Ovary (tissue), 9 donors: Measurements from ENCODE around the gene ANKRD42. TPM values are rescaled to one million over a fixed set of nuclear protein-coding genes. Genes with fewer than 3 reads are reported as not detected.

Experiments used
- DNase-seq, 5 donors: peaks; one replicate each; pipeline ENCODE4 v3.0.0-alpha.2; 2019 to 2020
- H3K27ac ChIP-seq, 2 donors: fragments of 200-600 bp; one replicate each; pipeline versions ENCODE4 v1.5.1 to v1.8.0; 2019 to 2022
- H3K27me3 ChIP-seq: fragments of 200-600 bp; one replicate; pipeline ENCODE4 v1.8.0; 2022
- H3K36me3 ChIP-seq: fragments of 200-600 bp; sonication (generic); one replicate; pipeline ENCODE4 v1.5.1; 2019
- H3K4me1 ChIP-seq: one replicate; pipeline ENCODE4 v1.8.1; 2013; ENCODE audit warnings: mild to moderate bottlenecking, moderate library complexity; ENCODE audit not compliant: insufficient read depth
- H3K4me3 ChIP-seq: fragments of 200-600 bp; sonication (generic); one replicate; pipeline ENCODE4 v1.5.1; 2017
- H3K9me3 ChIP-seq, 2 donors: fragments of 200-600 bp in 1 of 2; sonication (generic) in 1 of 2; one replicate each; pipeline versions ENCODE4 v1.5.1 to v1.8.1; 2013 to 2019; ENCODE audit warnings: mild to moderate bottlenecking in 1 of 2, moderate library complexity in 1 of 2
- CTCF ChIP-seq, 3 donors: fragments of 450-650 bp in 2 of 3; fragments of 200-600 bp in 1 of 3; IDR thresholded peaks; one replicate each; pipeline versions ENCODE4 v1.5.1 to v1.8.0; 2016 to 2022; ENCODE audit warnings: antibody characterized with exemption in 3 of 3, mild to moderate bottlenecking in 1 of 3
- EP300 ChIP-seq: sonication (generic); formaldehyde crosslinking; IDR thresholded peaks from one replicate; pipeline ENCODE4 v1.6.1; 2017; ENCODE audit warnings: antibody characterized with exemption
- POLR2A ChIP-seq: fragments of 450-650 bp; IDR thresholded peaks from one replicate; pipeline ENCODE4 v1.6.1; 2017; ENCODE audit warnings: antibody characterized with exemption, mild to moderate bottlenecking, moderate library complexity
- WGBS, 3 donors: extraction: QIAGEN DNeasy Blood & Tissue Kit in 1 of 3; methylation state at CpG; one replicate each; pipeline versions ENCODE4 v1.1.5 to v1.1.7; 2013 to 2017; 5-methylcytosine and 5-hydroxymethylcytosine counted together
- intact Hi-C, 4 donors: fragments of 100-400 bp; cut with DNase I; formaldehyde crosslinking; loops; one replicate each; pipeline versions ENCODE4 v1.11.0 to v1.15.1; 2022 to 2023
- polyA plus RNA-seq, 2 donors: library from polyadenylated mRNA; stranded (reverse); fragments of 200-250 nt in 1 of 2; fragments of 350-450 nt in 1 of 2; fragmentation: Illumina TruSeq in 1 of 2; extraction: RNeasy Lipid Tissue Mini Kit (QIAGEN cat#74804) in 1 of 2; gene quantifications; one replicate each; pipeline ENCODE4 v1.2.3, GENCODE V29; 2013 to 2014
- small RNA-seq: library from RNA; depleted of rRNA; stranded (forward); fragments of <200 nt; gene quantifications from one replicate; pipeline ENCODE3, GENCODE V24; 2016
- total RNA-seq, 7 donors: library from RNA; depleted of rRNA in 2 of 7; stranded (reverse); fragments of >200 nt in 2 of 7; fragmentation: NEBNext Ultra II Directional in 3 of 7; extraction: Animal tissue kit (Norgen Biotek cat#: 25700) in 3 of 7; gene quantifications; one replicate each; pipeline versions ENCODE4 v1.1.0 to v1.2.4, GENCODE V29; 2016 to 2023
- donor health status: DM: no; HTN: no; CAD: no; lungs with moderate emphysema.
- donor health status: DM: no; HTN: no; CAD: no.
- donor health status: Bipolar disorder and iron deficiency.
- donor health status: DM: yes; HTN: yes; CAD: no.
- donor health status: DM: no; HTN: no; CAD: no.
- donor health status: DM: yes; HTN: yes; CAD: no.

ANKRD42 gene
- total and polyA plus RNA-seq, 9 donors: 5.6 to 21.7 (median 14.0) TPM

GRCh38 chr11:83287631-83288030, 94.1 kb downstream of the ANKRD42 start:
- no peak for DNase-seq

GRCh38 chr11:83292709-83293456, 99.4 kb downstream of the ANKRD42 start:
- Histone ChIP-seq H3K27ac (no peak overlapping the region), H3K9me3 (no peaks in the 10 kb centered on the region), H3K4me3 (no peak overlapping the region), H3K36me3 (no peaks in the 10 kb centered on the region), H3K4me1 (no peaks in the 10 kb centered on the region), H3K27me3 (no peaks in the 10 kb centered on the region)
- peak; percentile 8 to 43 (median 22) for TF ChIP-seq CTCF (IDR thresholded peaks at IDR 0.05)
- no peak for TF ChIP-seq POLR2A
- intact Hi-C loops: loop anchor here (5.0 to 10.0 kb wide), 4 partner anchors 432 to 532 kb away; no protein-coding TSS in a partner anchor
- 43 to 49% (median 43%) methylated on average over 7 of the region's 7 CpGs for WGBS, 3 donors
- peak in 1 of 5 donors; percentile 25 for DNase-seq

More at GRCh38 chr11:83287631-83288030, 94.1 kb downstream of the ANKRD42 start:
- peaks cover 2% of the 10 kb centered on the region for H3K4me1 ChIP-seq
- WGBS, 3 donors: 94 to 99% (median 96%) methylated on average over 6 of the region's 6 CpGs
- intact Hi-C loops: no loop called here
- no peaks in the 10 kb centered on the region for H3K9me3 ChIP-seq
- H3K36me3 ChIP-seq: no peaks in the 10 kb centered on the region
- TF ChIP-seq EP300 (no peak), POLR2A (no peak), CTCF (IDR thresholded peaks at IDR 0.05) (no peak)
- no peaks in the 10 kb centered on the region for H3K27me3 ChIP-seq
- H3K4me3 ChIP-seq: no peak overlapping the region
- H3K27ac ChIP-seq: no peak overlapping the region

GRCh38 chr11:83293457-83293774, 99.9 kb downstream of the ANKRD42 start:
- TF ChIP-seq POLR2A: no peak
- TF ChIP-seq CTCF (IDR thresholded peaks at IDR 0.05): no peak
- no peak for TF ChIP-seq EP300
- WGBS, 3 donors: 84 to 87% (median 86%) methylated on average over 4 of the region's 4 CpGs

GRCh38 chr11:83294208-83294607, 100.7 kb downstream of the ANKRD42 start:
- 76 to 87% (median 77%) methylated on average over 4 of the region's 4 CpGs for WGBS, 3 donors
- no peak overlapping the region for H3K4me3 ChIP-seq
- H3K4me1 ChIP-seq: no peaks in the 10 kb centered on the region
- DNase-seq: no peak
- no peak overlapping the region for H3K27ac ChIP-seq
- no peaks in the 10 kb centered on the region for H3K27me3 ChIP-seq
- intact Hi-C loops: loop anchor here (5.0 to 10.0 kb wide), 4 partner anchors 431 to 531 kb away; no protein-coding TSS in a partner anchor
- H3K36me3 ChIP-seq: no peaks in the 10 kb centered on the region
- TF ChIP-seq POLR2A (no peak), EP300 (no peak), CTCF (IDR thresholded peaks at IDR 0.05) (no peak)
- no peaks in the 10 kb centered on the region for H3K9me3 ChIP-seq

More at GRCh38 chr11:83293457-83293774, 99.9 kb downstream of the ANKRD42 start:
- intact Hi-C loops: loop anchor here (5.0 to 10.0 kb wide), 4 partner anchors 431 to 531 kb away; no protein-coding TSS in a partner anchor
- no peak overlapping the region for H3K27ac ChIP-seq
- no peak for DNase-seq
- no peak overlapping the region for H3K4me3 ChIP-seq
- H3K27me3 ChIP-seq: no peaks in the 10 kb centered on the region
- H3K36me3 ChIP-seq: no peaks in the 10 kb centered on the region
- H3K4me1 ChIP-seq: no peaks in the 10 kb centered on the region
- no peaks in the 10 kb centered on the region for H3K9me3 ChIP-seq

Small RNA genes lying within 50 kb of the gene (small RNA-seq; reads per million reads assigned to genes)
- gene AP000873.5: not detected

Other genes starting within 250 kb of the ANKRD42 start
- 10 to 100 TPM in 6 of 7 donors, 1 to 10 TPM in 1; 9.0 to 30.4 (median 22.7) TPM for gene RAB30, start 121.8 kb upstream of the ANKRD42 start, total RNA-seq
- 10 to 100 TPM in 1 of 2 donors, 1 to 10 TPM in 1; 6.8 to 27.4 TPM for gene RAB30, start 121.8 kb upstream of the ANKRD42 start, polyA plus RNA-seq
- 100 to 1,000 TPM in 1 of 7 donors, 10 to 100 TPM in 6; 54.0 to 107 (median 67.0) TPM for gene PCF11, start 36.6 kb upstream of the ANKRD42 start, total RNA-seq
- 10 to 100 TPM; 38.0 to 38.1 TPM for gene PCF11, start 36.6 kb upstream of the ANKRD42 start, polyA plus RNA-seq
- 10 to 100 TPM; 23.0 to 50.2 (median 35.9) TPM for gene CCDC90B, start 92.7 kb downstream of the ANKRD42 start, total RNA-seq
- gene CCDC90B, start 92.7 kb downstream of the ANKRD42 start, polyA plus RNA-seq: 10 to 100 TPM; 33.2 to 68.0 TPM